Sigmoid colon (tissue), 7 donors: ENCODE measurements around the gene PDE1C. TPM values are rescaled to one million over a fixed set of nuclear protein-coding genes. Genes with fewer than 3 reads are reported as not detected.

Experiments
- DNase-seq: peaks from one replicate; pipeline ENCODE4 v3.0.0-alpha.2; 2019
- H3K27ac ChIP-seq, 4 donors: fragments of 200-600 bp; sonication (generic); one replicate each; pipeline ENCODE4 v1.5.1; 2016 to 2019; ENCODE audit warnings: mild to moderate bottlenecking in 1 of 4
- H3K27me3 ChIP-seq, 3 donors: fragments of 200-600 bp; sonication (generic); one replicate each; pipeline ENCODE4 v1.5.1; 2019; ENCODE audit warnings: mild to moderate bottlenecking in 1 of 3
- H3K36me3 ChIP-seq, 4 donors: fragments of 200-600 bp; sonication (generic); one replicate each; pipeline ENCODE4 v1.5.1; 2016 to 2019
- H3K4me1 ChIP-seq, 4 donors: fragments of 200-600 bp; sonication (generic); one replicate each; pipeline ENCODE4 v1.5.1; 2017 to 2019
- H3K4me3 ChIP-seq, 4 donors: fragments of 200-600 bp; sonication (generic); one replicate each; pipeline ENCODE4 v1.5.1; 2017 to 2019; ENCODE audit warnings: mild to moderate bottlenecking in 2 of 4, moderate library complexity in 1 of 4
- H3K9me3 ChIP-seq, 4 donors: fragments of 200-600 bp in 3 of 4; sonication (generic) in 3 of 4; one replicate each; pipeline versions ENCODE4 v1.5.1 to v1.6.1; 2013 to 2019
- CTCF ChIP-seq, 4 experiments: fragments of 450-650 bp in 3 of 4; fragments of 200-600 bp in 1 of 4; IDR thresholded peaks; one replicate each; pipeline ENCODE4 v1.5.1; 2016 to 2019; ENCODE audit warnings: antibody characterized with exemption in 4 of 4, mild to moderate bottlenecking in 3 of 4, moderate library complexity in 2 of 4
- EP300 ChIP-seq, 4 donors: sonication (generic); formaldehyde crosslinking; IDR thresholded peaks; one replicate each; pipeline ENCODE4 v1.6.1; 2017; ENCODE audit warnings: antibody characterized with exemption in 4 of 4
- POLR2A ChIP-seq, 2 donors: fragments of 450-650 bp; IDR thresholded peaks; one replicate each; pipeline ENCODE4 v1.6.1; 2016; ENCODE audit warnings: antibody characterized with exemption in 2 of 2, mild to moderate bottlenecking in 2 of 2, moderate library complexity in 2 of 2
- POLR2AphosphoS5 ChIP-seq, 4 donors: sonication (generic); formaldehyde crosslinking; IDR thresholded peaks; one replicate each; pipeline ENCODE4 v1.6.1; 2017; ENCODE audit warnings: antibody characterized with exemption in 4 of 4
- WGBS, 2 donors: extraction: QIAGEN DNeasy Blood & Tissue Kit; methylation state at CpG; one replicate each; pipeline ENCODE4 v1.1.7; 2013; 5-methylcytosine and 5-hydroxymethylcytosine counted together
- intact Hi-C: fragments of 100-400 bp; cut with DNase I; formaldehyde crosslinking; loops from one replicate; pipeline ENCODE4 v1.15.1; 2023
- polyA plus RNA-seq, 3 donors: library from polyadenylated mRNA; stranded (reverse); fragments of 200-250 nt; gene quantifications; one replicate each; pipeline ENCODE4 v1.2.3, GENCODE V29; 2013
- total RNA-seq, 4 donors: library from RNA; depleted of rRNA; stranded (reverse); fragments of >200 nt; gene quantifications; one replicate each; pipeline ENCODE4 v1.1.0, GENCODE V29; 2016
- donor health status: healthy with polysubstance abuse.
- donor health status: Bipolar disorder and iron deficiency.
- donor health status: healthy.

Gene PDE1C
- total and polyA plus RNA-seq, 7 donors = under 0.01 to 19.4 (median 5.9) TPM

GRCh38 chr7:31887006-31887405 lies 183.2 kb downstream of the PDE1C start:
- intact Hi-C loops = no loop called here
- TF ChIP-seq CTCF (IDR thresholded peaks at IDR 0.05) (no peak), EP300 (IDR thresholded peaks at IDR 0.05) (no peak), POLR2A (IDR thresholded peaks at IDR 0.05) (no peak), POLR2AphosphoS5 (IDR thresholded peaks at IDR 0.05) (no peak)
- Histone ChIP-seq H3K27ac (no peak overlapping the region), H3K27me3 (no peaks in the 10 kb centered on the region), H3K4me1 (peaks cover 0 to 36% (median 34%) of the 10 kb centered on the region in 4 donors), H3K36me3 (no peaks in the 10 kb centered on the region), H3K4me3 (no peak overlapping the region), H3K9me3 (no peaks in the 10 kb centered on the region)
- 97% methylated on average over 2 of the region's 2 CpGs for WGBS, 2 donors
- no peak for DNase-seq

- WGBS, 2 donors = 90 to 93% methylated on average over 2 of the region's 2 CpGs
- peaks cover 0 to 38% (median 36%) of the 10 kb centered on the region in 4 donors for H3K4me1 ChIP-seq
- H3K27ac ChIP-seq = peak overlapping the region; percentile 58 to 74 (median 71)
- no peaks in the 10 kb centered on the region for H3K36me3 ChIP-seq
- no peaks in the 10 kb centered on the region for H3K9me3 ChIP-seq
- H3K4me3 ChIP-seq = no peak overlapping the region
- no peaks in the 10 kb centered on the region for H3K27me3 ChIP-seq
- no peak for TF ChIP-seq CTCF (IDR thresholded peaks at IDR 0.05)
- peak in 3 of 4 donors; percentile 18 to 47 (median 34) for TF ChIP-seq POLR2AphosphoS5 (IDR thresholded peaks at IDR 0.05)
- DNase-seq = no peak
- intact Hi-C loops = no loop called here
Observed at GRCh38 chr7:31885171-31885570, 185.0 kb downstream of the PDE1C start.

- no peaks in the 10 kb centered on the region for H3K27me3 ChIP-seq
- WGBS, 2 donors = 53 to 61% methylated on average over 3 of the region's 3 CpGs
- TF ChIP-seq EP300 (IDR thresholded peaks at IDR 0.05) (no peak), CTCF (IDR thresholded peaks at IDR 0.05) (no peak), POLR2AphosphoS5 (IDR thresholded peaks at IDR 0.05) (peak in 1 of 4 donors; percentile 11)
- intact Hi-C loops = no loop called here
- DNase-seq = no peak
- no peaks in the 10 kb centered on the region for H3K9me3 ChIP-seq
- H3K4me3 ChIP-seq = no peak overlapping the region
- H3K36me3 ChIP-seq = no peaks in the 10 kb centered on the region
- H3K4me1 ChIP-seq = peaks cover 0 to 38% (median 36%) of the 10 kb centered on the region in 4 donors
- peak overlapping the region; percentile 58 to 74 (median 71) for H3K27ac ChIP-seq
Observed at GRCh38 chr7:31883761-31884164, 186.4 kb downstream of the PDE1C start.

- intact Hi-C loops = no loop called here
- peak in 2 of 4 experiments; percentile 9 to 26 for TF ChIP-seq CTCF (IDR thresholded peaks at IDR 0.05)
- peak in 1 of 4 donors; percentile 21 for TF ChIP-seq POLR2AphosphoS5 (IDR thresholded peaks at IDR 0.05)
- no peak for TF ChIP-seq EP300 (IDR thresholded peaks at IDR 0.05)
- Histone ChIP-seq H3K27me3 (no peaks in the 10 kb centered on the region), H3K9me3 (no peaks in the 10 kb centered on the region), H3K4me1 (peaks cover 0 to 38% (median 36%) of the 10 kb centered on the region in 4 donors), H3K27ac (peak overlapping the region; percentile 58 to 74 (median 71)), H3K36me3 (no peaks in the 10 kb centered on the region), H3K4me3 (no peak overlapping the region)
- DNase-seq = no peak
- WGBS, 2 donors = 67 to 70% methylated on average over 4 of the region's 4 CpGs
Observed at GRCh38 chr7:31882187-31882586, 188.0 kb downstream of the PDE1C start.

GRCh38 chr7:31878875-31879274 lies 191.3 kb downstream of the PDE1C start:
- TF ChIP-seq POLR2AphosphoS5 (IDR thresholded peaks at IDR 0.05) (no peak), POLR2A (IDR thresholded peaks at IDR 0.05) (no peak), EP300 (IDR thresholded peaks at IDR 0.05) (no peak), CTCF (IDR thresholded peaks at IDR 0.05) (no peak)
- Histone ChIP-seq H3K36me3 (no peaks in the 10 kb centered on the region), H3K9me3 (no peaks in the 10 kb centered on the region), H3K4me1 (peaks cover 0 to 21% (median 17%) of the 10 kb centered on the region in 4 donors), H3K27me3 (no peaks in the 10 kb centered on the region), H3K27ac (no peak overlapping the region), H3K4me3 (no peak overlapping the region)
- DNase-seq = no peak
- whole genome bisulfite sequencing, 2 donors = 90 to 91% methylated on average over 9 of the region's 9 CpGs
- intact Hi-C loops = no loop called here
